Measurements from ENCODE around the gene SLMAP. TPM values are rescaled to one million over a fixed set of nuclear protein-coding genes. Genes with fewer than 3 reads are reported as not detected.

Gene SLMAP
- polyA plus RNA-seq, 1 donor (not counting 4 experiments of a cell fraction or from before 2014, with no cell fraction given) = 58.0 TPM

DNA sequence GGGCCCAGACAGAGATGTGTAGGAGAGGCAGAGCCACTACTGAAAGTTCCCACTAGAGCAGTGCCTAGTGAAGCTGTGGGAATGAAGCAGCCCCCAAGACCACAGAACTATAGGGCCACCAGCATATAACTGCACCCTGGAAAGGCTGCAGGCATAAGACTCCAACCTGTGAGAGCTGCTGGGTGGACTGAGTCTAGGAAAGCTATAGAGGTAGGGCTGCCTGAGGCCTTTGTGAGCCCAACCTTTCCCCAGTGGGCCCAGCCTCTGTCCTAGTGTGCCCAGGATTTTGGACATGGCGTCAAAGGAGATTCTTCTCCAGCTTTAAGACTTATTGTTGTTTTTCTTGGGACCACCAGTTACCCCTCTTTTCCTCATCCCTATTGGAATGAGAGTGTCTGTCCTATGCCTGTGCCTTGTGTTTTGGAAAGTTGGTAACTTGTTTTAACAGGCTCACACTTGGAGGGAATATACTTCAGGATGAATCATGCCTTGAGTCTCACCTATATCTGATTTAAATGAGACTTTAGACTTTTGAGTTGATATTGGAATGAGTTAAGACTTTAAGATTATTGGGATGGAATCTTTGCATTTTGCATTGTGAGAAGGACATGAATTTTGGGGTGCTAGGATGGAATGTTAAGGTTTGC, 28.1 kb downstream of the SLMAP start:
- H3K4me2 ChIP-seq (ENCODE audit: control insufficient read depth, extremely low read depth, insufficient read depth, low read depth, low read length) = peak overlapping the region; percentile 60
- H3K9ac ChIP-seq (ENCODE audit: control insufficient read depth, extremely low read depth, insufficient read depth, low read length) = no peak overlapping the region
- dilution Hi-C loops (cut with MboI; ENCODE audit: extremely low pct_ligation_motif_present, low sequenced_read_pairs) = no loop called here
- H3K4me3 ChIP-seq (ENCODE audit: control insufficient read depth in 2 of 3, extremely low read depth in 1 of 3, insufficient read depth in 2 of 3, low read depth in 1 of 3, low read length in 3 of 3) = peak overlapping the region in 1 of 3 experiments; percentile 13
- H3K9me3 ChIP-seq (ENCODE audit: control insufficient read depth, low read depth, low read length) = no peaks in the 10 kb centered on the region
- FAIRE-seq = peak; percentile 71
- H3K4me1 ChIP-seq (ENCODE audit: control insufficient read depth, extremely low read depth, insufficient read depth, low read length) = peaks cover 50% of the 10 kb centered on the region
- TF ChIP-seq EZH2 (IDR thresholded peaks at IDR 0.05; ENCODE audit: low read length) = no peak
- H3K27me3 ChIP-seq (ENCODE audit: control insufficient read depth, extremely low read depth, insufficient read depth, low read length) = no peaks in the 10 kb centered on the region
- H3K36me3 ChIP-seq (ENCODE audit: control insufficient read depth in 2 of 2, extremely low read depth in 1 of 2, insufficient read depth in 2 of 2, low read length in 2 of 2) = peaks cover 0 to 1% of the 10 kb centered on the region in 2 experiments
- peak overlapping the region; percentile 67 for H3K27ac ChIP-seq (ENCODE audit: control insufficient read depth, insufficient read depth, low read length)
- peaks cover 95% of the 10 kb centered on the region for H3K79me2 ChIP-seq (ENCODE audit: control insufficient read depth, insufficient read depth, low read length)
- peaks cover 8% of the 10 kb centered on the region for H3K9me1 ChIP-seq (ENCODE audit: control insufficient read depth, extremely low read depth, insufficient read depth, low read length)
- peaks cover 19% of the 10 kb centered on the region for H4K20me1 ChIP-seq (ENCODE audit: control insufficient read depth, extremely low read depth, insufficient read depth, low read length)
- DNase-seq (ENCODE audit: low read depth, low spot score) = no peak
- no peak overlapping the region for H2AFZ ChIP-seq (ENCODE audit: control insufficient read depth, low read length)

DNA sequence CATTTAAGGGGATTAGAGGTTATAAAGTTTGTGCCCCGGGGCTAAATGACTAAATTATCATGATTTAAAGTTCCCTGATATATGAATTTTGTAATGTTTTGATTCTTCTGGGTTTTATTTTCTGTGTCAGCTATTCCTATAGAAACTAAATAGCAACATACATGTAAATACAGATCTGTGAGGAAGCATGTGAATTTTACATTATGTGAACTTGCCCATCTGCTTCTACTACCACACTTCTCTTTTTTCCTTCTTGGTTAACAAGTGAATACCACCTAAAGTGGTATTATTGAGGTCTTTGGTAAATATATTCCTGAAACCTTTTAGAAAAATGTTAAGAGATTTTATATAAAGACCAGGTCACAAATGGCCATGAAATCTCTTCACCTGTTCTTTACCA, 29.3 kb downstream of the SLMAP start:
- Histone ChIP-seq H3K4me2 (ENCODE audit: control insufficient read depth, extremely low read depth, insufficient read depth, low read depth, low read length) (no peak overlapping the region), H3K79me2 (ENCODE audit: control insufficient read depth, insufficient read depth, low read length) (peaks cover 95% of the 10 kb centered on the region), H3K9me1 (ENCODE audit: control insufficient read depth, extremely low read depth, insufficient read depth, low read length) (peaks cover 8% of the 10 kb centered on the region), H3K9ac (ENCODE audit: control insufficient read depth, extremely low read depth, insufficient read depth, low read length) (no peak overlapping the region), H2AFZ (ENCODE audit: control insufficient read depth, low read length) (no peak overlapping the region), H3K4me3 (ENCODE audit: control insufficient read depth in 2 of 3, extremely low read depth in 1 of 3, insufficient read depth in 2 of 3, low read depth in 1 of 3, low read length in 3 of 3) (no peak overlapping the region), H3K4me1 (ENCODE audit: control insufficient read depth, extremely low read depth, insufficient read depth, low read length) (peaks cover 41% of the 10 kb centered on the region), H4K20me1 (ENCODE audit: control insufficient read depth, extremely low read depth, insufficient read depth, low read length) (peaks cover 19% of the 10 kb centered on the region), H3K9me3 (ENCODE audit: control insufficient read depth, low read depth, low read length) (no peaks in the 10 kb centered on the region), H3K27me3 (ENCODE audit: control insufficient read depth, extremely low read depth, insufficient read depth, low read length) (no peaks in the 10 kb centered on the region), H3K36me3 (ENCODE audit: control insufficient read depth in 2 of 2, extremely low read depth in 1 of 2, insufficient read depth in 2 of 2, low read length in 2 of 2) (peaks cover 0 to 1% of the 10 kb centered on the region in 2 experiments), H3K27ac (ENCODE audit: control insufficient read depth, insufficient read depth, low read length) (peak overlapping the region; percentile 67)
- DNase-seq (ENCODE audit: low read depth, low spot score) (no peak), FAIRE-seq (no peak)
- dilution Hi-C loops (cut with MboI; ENCODE audit: extremely low pct_ligation_motif_present, low sequenced_read_pairs) = no loop called here
- TF ChIP-seq EZH2 (IDR thresholded peaks at IDR 0.05; ENCODE audit: low read length) = no peak
- TF ChIP-seq, protein P1, sequence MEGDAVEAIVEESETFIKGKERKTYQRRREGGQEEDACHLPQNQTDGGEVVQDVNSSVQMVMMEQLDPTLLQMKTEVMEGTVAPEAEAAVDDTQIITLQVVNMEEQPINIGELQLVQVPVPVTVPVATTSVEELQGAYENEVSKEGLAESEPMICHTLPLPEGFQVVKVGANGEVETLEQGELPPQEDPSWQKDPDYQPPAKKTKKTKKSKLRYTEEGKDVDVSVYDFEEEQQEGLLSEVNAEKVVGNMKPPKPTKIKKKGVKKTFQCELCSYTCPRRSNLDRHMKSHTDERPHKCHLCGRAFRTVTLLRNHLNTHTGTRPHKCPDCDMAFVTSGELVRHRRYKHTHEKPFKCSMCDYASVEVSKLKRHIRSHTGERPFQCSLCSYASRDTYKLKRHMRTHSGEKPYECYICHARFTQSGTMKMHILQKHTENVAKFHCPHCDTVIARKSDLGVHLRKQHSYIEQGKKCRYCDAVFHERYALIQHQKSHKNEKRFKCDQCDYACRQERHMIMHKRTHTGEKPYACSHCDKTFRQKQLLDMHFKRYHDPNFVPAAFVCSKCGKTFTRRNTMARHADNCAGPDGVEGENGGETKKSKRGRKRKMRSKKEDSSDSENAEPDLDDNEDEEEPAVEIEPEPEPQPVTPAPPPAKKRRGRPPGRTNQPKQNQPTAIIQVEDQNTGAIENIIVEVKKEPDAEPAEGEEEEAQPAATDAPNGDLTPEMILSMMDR (optimal IDR thresholded peaks at IDR 0.05 in 1 of 3, IDR thresholded peaks at IDR 0.05 in 1 of 3, conservative IDR thresholded peaks at IDR 0.05 in 1 of 3; ENCODE audit: extremely low read depth in 1 of 3, insufficient read depth in 2 of 3, low read length in 3 of 3) = no peak
